IPS-18c (cell line): ENCODE results near the gene SH2D7.
"Not testable (repeated sequence)": the region's sequence is repeated elsewhere in the genome, so short reads cannot be mapped to it uniquely, and the experiment has no call there.

Experiments used
- H3K4me3 ChIP-seq: 2 replicates; pipeline ENCODE4 v1.7.0; 2013; ENCODE audit warnings: low read depth, mild to moderate bottlenecking, low read length, moderate library complexity; ENCODE audit not compliant: insufficient read depth
- H3K9me3 ChIP-seq: one replicate; pipeline ENCODE4 v1.6.1; 2013; ENCODE audit warnings: mild to moderate bottlenecking, low read length, moderate library complexity; ENCODE audit not compliant: control insufficient read depth, insufficient read depth

SH2D7 gene

DNA sequence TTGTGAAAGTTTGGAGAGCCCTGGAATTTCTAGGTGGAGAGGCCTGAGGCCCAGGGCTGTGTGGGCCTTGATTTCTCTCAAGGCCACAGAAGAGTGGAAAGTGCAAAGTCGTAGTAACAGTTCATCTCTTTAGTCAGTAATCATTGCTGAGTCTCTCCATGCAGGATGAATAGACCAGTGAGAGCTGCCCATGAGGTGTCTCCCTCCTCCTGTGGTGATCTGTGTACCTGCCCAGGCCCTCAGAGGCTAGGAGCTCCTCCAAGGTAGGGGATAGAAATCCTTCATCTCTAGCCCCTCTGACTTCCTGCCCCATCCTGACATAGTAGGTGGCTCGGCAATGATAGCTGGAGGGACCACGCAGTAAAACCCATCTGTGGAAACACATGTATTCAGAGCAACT is 50.0 kb downstream of the SH2D7 start:
- H3K4me3 ChIP-seq = no peak overlapping the region
- no peaks in the 10 kb centered on the region for H3K9me3 ChIP-seq

DNA sequence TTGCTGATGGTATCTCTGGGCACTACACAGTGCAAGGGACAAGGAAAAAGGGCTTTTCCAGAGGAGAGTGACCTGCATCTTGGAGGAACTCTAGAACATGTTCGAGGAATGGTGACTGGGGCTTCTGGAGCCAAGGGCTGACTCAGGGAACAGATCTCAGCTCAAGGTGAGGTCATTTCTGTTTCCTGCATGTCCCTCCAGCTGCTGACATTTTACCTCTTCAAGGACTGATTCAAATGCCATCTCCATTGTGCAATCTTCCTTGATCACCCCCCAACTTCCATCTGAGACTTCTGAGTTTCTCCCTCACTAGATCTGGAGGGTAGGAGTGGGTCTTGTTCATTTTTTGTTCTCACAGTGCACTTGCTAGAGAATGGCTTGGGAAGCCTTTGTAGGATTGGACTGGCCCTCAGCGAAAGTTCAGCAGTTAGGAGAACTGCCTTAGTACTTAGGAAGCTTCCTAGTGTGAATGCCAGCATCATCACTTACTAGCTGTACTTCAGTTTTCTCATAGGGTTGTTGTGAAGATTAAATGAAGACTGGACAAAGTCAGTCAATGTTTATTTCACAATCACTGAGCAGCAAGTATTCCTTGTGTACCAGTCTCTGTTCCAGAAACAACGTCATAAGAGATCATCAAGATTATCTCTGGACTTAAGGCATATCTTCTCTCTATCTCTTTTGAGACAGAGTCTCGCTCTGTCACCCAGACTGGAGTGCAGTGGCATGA is 54.2 kb downstream of the SH2D7 start:
- Histone ChIP-seq H3K9me3 (no peaks in the 10 kb centered on the region), H3K4me3 (no peak overlapping the region)

DNA sequence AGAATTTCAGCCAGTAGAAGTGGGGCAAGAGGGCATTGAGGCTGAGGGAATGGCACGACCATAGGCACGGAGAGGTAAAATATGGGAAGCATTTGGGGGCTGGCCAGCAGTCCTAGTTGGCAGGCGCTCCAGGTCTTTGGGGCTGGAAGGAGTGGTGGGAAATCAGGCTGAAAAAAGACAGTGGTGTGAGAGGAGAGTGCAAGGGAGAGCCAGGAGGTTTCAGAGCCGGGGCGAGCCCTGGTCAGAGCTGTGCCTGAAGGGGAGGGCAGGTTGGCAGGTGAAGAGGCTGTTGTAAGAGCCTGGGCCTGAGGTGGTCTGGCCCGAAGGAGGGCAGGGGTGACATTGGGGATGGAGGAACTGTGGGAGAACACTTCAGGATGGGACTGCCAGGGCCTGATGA is 55.2 kb downstream of the SH2D7 start:
- Histone ChIP-seq H3K9me3 (no peaks in the 10 kb centered on the region), H3K4me3 (no peak overlapping the region)

DNA sequence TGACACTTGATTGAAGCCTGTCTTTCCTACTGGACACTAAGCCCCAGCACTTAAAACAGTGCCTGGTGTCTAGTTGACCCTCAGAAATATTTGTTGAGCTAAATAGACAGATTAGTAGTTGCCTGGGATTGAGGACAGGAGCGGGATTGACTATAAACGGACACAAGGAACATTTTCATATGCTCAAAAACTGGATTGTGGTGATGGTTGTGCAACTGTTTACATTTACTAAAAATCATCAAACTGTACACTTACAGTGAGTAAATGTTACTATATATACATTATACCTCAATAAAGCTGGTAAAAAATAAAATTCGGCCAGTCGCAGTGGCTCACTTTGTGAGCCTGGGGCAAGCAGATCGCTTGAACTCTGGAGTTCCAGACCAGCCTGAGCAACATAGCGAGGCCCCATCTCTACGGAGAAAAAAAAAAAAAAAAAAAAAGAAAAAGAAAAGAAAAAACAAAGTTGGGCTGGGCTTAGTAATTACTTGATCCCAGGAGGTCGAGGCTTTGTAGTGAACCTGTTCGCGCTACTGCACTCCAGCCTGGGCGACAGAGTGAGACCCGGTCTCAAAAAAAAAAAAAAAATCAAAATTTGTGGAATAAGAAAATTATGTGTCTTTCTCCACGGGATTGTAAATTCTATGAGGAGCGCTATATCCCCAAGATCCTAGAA is 56.2 kb downstream of the SH2D7 start:
- no peaks in the 10 kb centered on the region for H3K9me3 ChIP-seq
- peak overlapping the region; percentile 62 for H3K4me3 ChIP-seq

DNA sequence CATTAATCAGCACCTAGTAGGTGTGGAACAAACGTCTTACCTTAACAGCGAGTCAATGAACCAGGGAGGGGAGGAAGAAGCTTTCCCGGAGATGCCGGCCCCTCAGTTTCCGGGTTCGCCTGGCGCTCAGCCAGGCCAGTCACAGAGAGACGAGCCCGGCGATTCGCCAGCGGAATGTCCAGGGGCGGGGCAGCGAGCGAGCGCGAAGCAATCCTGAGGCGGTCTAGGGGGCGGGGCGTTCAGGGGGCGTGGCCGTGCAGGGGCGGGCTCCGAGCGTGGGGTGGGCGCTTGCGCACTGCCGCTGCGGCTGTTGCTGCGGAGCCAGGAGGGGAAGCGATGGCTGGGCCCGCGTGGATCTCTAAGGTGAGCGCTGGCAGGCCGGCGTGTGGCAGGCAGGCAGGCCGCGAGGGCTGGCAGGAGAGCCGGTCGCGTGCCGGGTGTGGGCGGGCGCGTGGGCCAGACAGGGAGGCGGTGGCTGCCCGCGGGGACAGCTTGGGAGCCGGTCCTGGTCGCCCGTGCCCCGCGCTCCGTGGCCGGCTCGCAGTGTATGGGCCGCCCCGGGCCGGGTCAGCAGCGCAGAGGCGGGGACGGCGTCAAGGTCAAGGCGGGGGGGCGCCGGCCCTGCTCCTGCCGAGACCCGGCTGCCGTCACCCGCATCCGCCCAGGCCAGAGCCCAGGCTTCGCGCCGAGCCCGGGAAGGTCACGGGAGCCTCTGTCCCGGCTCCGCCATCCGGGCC is 56.9 kb downstream of the SH2D7 start, which contains the start of gene IDH3A:
Gene IDH3A (plus strand): TSS at position 295 of the 737 bp plus-strand sequence. CDS start 42 bp downstream, at position 337.
- no peaks in the 10 kb centered on the region for H3K9me3 ChIP-seq
- H3K4me3 ChIP-seq = peak within 1 kb of the TSS; percentile 92

DNA sequence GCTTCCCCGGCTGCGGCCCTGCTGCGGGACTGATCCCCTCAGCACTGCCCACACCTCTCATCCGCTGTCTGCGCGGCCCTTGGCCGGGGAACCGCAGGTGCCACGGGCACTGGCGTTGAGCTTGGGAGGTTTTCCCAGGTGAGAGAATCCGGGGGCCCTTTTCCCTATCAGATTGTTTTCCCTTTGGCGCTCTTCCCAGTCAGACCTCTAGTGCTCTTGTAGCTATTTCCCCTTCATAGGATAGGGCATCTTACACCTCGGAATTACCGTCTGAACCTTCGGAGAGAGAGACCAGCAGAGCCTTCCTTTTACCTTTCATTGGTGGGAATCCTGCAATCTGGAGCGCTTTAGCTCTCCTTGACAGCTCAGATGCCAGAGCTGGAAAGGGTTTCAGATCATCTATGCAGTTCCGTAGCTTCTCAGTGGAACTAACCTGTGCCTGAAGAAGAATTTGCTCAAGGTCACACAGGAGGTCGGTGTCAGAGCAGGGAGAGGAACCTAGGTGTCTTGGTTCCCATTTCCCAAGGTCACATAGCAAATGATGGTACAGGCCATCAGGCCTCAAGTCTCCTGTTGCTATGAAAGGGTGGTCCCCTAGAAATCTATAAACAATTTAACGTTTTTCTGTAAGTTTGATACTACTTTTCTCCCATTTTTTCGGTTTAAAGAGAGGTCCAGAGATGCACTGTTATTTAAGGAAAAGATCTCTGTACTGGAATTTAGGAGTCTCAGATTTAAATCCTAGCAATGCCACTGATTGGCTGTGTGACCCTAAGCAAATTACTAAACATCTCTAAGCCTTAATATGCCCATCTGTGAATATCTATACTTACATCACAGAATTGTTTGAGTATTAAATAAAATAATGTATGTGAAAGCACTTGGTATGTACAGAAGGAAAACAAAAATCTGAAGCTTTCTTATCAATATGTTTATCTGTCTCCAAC is 57.7 kb downstream of the SH2D7 start:
- H3K4me3 ChIP-seq = peak overlapping the region; percentile 92
- H3K9me3 ChIP-seq = no peaks in the 10 kb centered on the region

DNA sequence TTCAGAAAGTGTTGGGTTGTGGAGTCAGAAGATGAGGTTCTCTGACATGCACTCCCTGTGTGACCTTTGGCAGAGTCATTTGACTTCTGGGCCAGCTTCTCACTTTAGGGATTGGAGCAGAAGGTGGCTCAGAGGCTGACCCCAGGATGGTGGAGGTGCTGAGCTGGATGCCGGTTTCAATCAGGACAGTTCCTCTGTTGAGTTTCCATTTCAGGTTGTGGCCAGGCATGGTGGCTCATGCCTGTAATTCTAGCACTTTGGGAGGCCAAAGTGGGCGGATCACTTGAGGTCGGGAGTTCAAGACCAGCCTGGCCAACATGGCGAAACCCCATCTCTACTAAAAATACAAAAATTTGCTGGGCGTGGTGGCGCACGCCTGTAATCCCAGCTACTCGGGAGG is 58.7 kb downstream of the SH2D7 start:
- not testable (repeated sequence) for H3K9me3 ChIP-seq, H3K4me3 ChIP-seq
